Transverse colon (tissue), 4 donors: ENCODE measurements around the gene MRPL54. TPM values are rescaled to one million over a fixed set of nuclear protein-coding genes. Genes with fewer than 3 reads are reported as not detected.

Experiments
- DNase-seq: peaks from one replicate; pipeline ENCODE4 v3.0.0-alpha.2; 2019
- H3K27ac ChIP-seq, 4 donors: fragments of 200-600 bp; sonication (generic); 2 replicates each; pipeline ENCODE4 v1.5.1; 2016 to 2018; ENCODE audit warnings: inconsistent platforms in 4 of 4
- H3K27me3 ChIP-seq: fragments of 200-600 bp; sonication (generic); 2 replicates; pipeline ENCODE4 v1.5.1; 2017; ENCODE audit warnings: inconsistent platforms
- H3K36me3 ChIP-seq, 4 donors: fragments of 200-600 bp; sonication (generic); 2 replicates each; pipeline ENCODE4 v1.5.1; 2017 to 2019; ENCODE audit warnings: inconsistent platforms in 4 of 4
- H3K4me1 ChIP-seq, 4 donors: fragments of 200-600 bp; sonication (generic); 2 replicates each; pipeline ENCODE4 v1.5.1; 2017 to 2020; ENCODE audit warnings: inconsistent platforms in 4 of 4
- H3K4me3 ChIP-seq, 4 donors: fragments of 200-600 bp; sonication (generic); 1 replicate in 1 of 4; 2 replicates in 3 of 4; pipeline versions ENCODE4 v1.5.1 to v1.6.1; 2017 to 2019; ENCODE audit warnings: inconsistent platforms in 4 of 4
- H3K9me3 ChIP-seq, 2 donors: fragments of 200-600 bp; sonication (generic); 2 replicates each; pipeline ENCODE4 v1.5.1; 2017 to 2019; ENCODE audit warnings: inconsistent platforms in 2 of 2
- CTCF ChIP-seq, 5 experiments: fragments of 200-600 bp in 3 of 5; fragments of 450-650 bp in 2 of 5; sonication (generic) in 3 of 5; IDR thresholded peaks; 1 replicate in 2 of 5; 2 replicates in 3 of 5; pipeline ENCODE4 v1.5.1; 2016 to 2017; ENCODE audit warnings: antibody characterized with exemption in 5 of 5, inconsistent platforms in 3 of 5, mild to moderate bottlenecking in 2 of 5, moderate library complexity in 1 of 5
- EP300 ChIP-seq: sonication (generic); formaldehyde crosslinking; IDR thresholded peaks from one replicate; pipeline ENCODE4 v1.6.1; 2017; ENCODE audit warnings: antibody characterized with exemption, low read depth
- POLR2A ChIP-seq: fragments of 450-650 bp; IDR thresholded peaks from one replicate; pipeline ENCODE4 v1.6.1; 2016; ENCODE audit warnings: antibody characterized with exemption, mild to moderate bottlenecking, moderate library complexity
- POLR2AphosphoS5 ChIP-seq, 3 donors: sonication (generic); formaldehyde crosslinking; IDR thresholded peaks; one replicate each; pipeline ENCODE4 v1.6.1; 2016; ENCODE audit warnings: antibody characterized with exemption in 3 of 3
- WGBS, 2 donors: methylation state at CpG; one replicate each; pipeline ENCODE4 v1.1.5; 2018; ENCODE audit warnings: low coverage in 1 of 2; 5-methylcytosine and 5-hydroxymethylcytosine counted together
- in situ Hi-C, 4 donors: fragments of 200-750 bp; cut with MboI; loops; one replicate each; pipeline versions ENCODE4 v1.15.0 to v1.15.1; 2017; ENCODE audit warnings: low sequenced_read_pairs in 3 of 4, low pct_ligation_motif_present in 1 of 4, low pct_unique_long_range_greater_than_20kb in 1 of 4
- intact Hi-C: fragments of 100-400 bp; cut with DNase I; formaldehyde crosslinking; loops from one replicate; pipeline ENCODE4 v1.15.1; 2023; ENCODE audit warnings: low total_unique reads
- total RNA-seq, 4 donors: library from RNA; depleted of rRNA; stranded (reverse); fragments of >200 nt; gene quantifications; one replicate each; pipeline ENCODE4 v1.1.0, GENCODE V29; 2016

MRPL54 gene
- total RNA-seq = 10 to 100 TPM; 38.0 to 72.2 (median 52.1) TPM

GRCh38 chr19:3762501-3763459 lies at the start of gene MRPL54:
TSS of gene MRPL54 (plus strand) at chr19:3762682. CDS start at chr19:3762701, 19 bp downstream.
- H3K36me3 ChIP-seq = peaks cover 0 to 12% (median 2%) of the 10 kb centered on the region in 4 donors
- peaks cover 7 to 42% (median 33%) of the 10 kb centered on the region in 4 donors for H3K4me1 ChIP-seq
- in situ Hi-C loops = no loop called here

GRCh38 chr19:3716147-3716668 lies 46.3 kb upstream of the MRPL54 start:
- no peaks in the 10 kb centered on the region for H3K36me3 ChIP-seq
- no peaks in the 10 kb centered on the region for H3K9me3 ChIP-seq
- H3K4me3 ChIP-seq = no peak overlapping the region
- H3K4me1 ChIP-seq = peaks cover 3 to 59% (median 37%) of the 10 kb centered on the region in 4 donors
- in situ Hi-C loops (no loop called here), intact Hi-C loops (no loop called here)
- peaks cover 15% of the 10 kb centered on the region for H3K27me3 ChIP-seq
- TF ChIP-seq CTCF (IDR thresholded peaks at IDR 0.05) (no peak), EP300 (no peak), POLR2AphosphoS5 (IDR thresholded peaks at IDR 0.05) (no peak), POLR2A (no peak)
- DNase-seq = no peak
- WGBS, 2 donors = 71 to 77% methylated on average over 1 to 15 of the region's 16 CpGs
- H3K27ac ChIP-seq = peak overlapping the region in 2 of 4 donors; percentile 43 to 94

More at GRCh38 chr19:3762501-3763459, at the start of gene MRPL54:
- Histone ChIP-seq H3K27me3 (no peaks in the 10 kb centered on the region), H3K9me3 (no peaks in the 10 kb centered on the region), H3K4me3 (peak within 1 kb of the TSS; percentile 86 to 95 (median 90)), H3K27ac (peak within 1 kb of the TSS; percentile 93 to 98 (median 96))
- WGBS, 2 donors = 2 to 9% methylated on average over 4 to 47 of the region's 47 CpGs
- peak; percentile 100 for DNase-seq
- TF ChIP-seq EP300 (no peak), CTCF (IDR thresholded peaks at IDR 0.05) (no peak), POLR2A (peak; percentile 87), POLR2AphosphoS5 (IDR thresholded peaks at IDR 0.05) (peak; percentile 55 to 91 (median 83))
- intact Hi-C loops = no loop called here

- intact Hi-C loops = no loop called here
- WGBS, 2 donors = 87 to 93% methylated on average over 2 to 4 of the region's 4 CpGs
- Histone ChIP-seq H3K36me3 (no peaks in the 10 kb centered on the region), H3K4me1 (peaks cover 3 to 60% (median 32%) of the 10 kb centered on the region in 4 donors), H3K27ac (peak overlapping the region; percentile 85 to 94 (median 89)), H3K9me3 (no peaks in the 10 kb centered on the region), H3K27me3 (peaks cover 38% of the 10 kb centered on the region), H3K4me3 (peak overlapping the region in 1 of 4 donors; percentile 7)
- DNase-seq = no peak
- TF ChIP-seq EP300 = no peak
- TF ChIP-seq CTCF (IDR thresholded peaks at IDR 0.05) = no peak
- no peak for TF ChIP-seq POLR2A
- no peak for TF ChIP-seq POLR2AphosphoS5 (IDR thresholded peaks at IDR 0.05)
- in situ Hi-C loops = no loop called here
Observed at GRCh38 chr19:3719868-3720267, 42.6 kb upstream of the MRPL54 start.

- TF ChIP-seq POLR2A (peak; percentile 48), CTCF (IDR thresholded peaks at IDR 0.05) (no peak), EP300 (peak; percentile 33), POLR2AphosphoS5 (IDR thresholded peaks at IDR 0.05) (peak in 2 of 3 donors; percentile 66 to 87)
- Histone ChIP-seq H3K4me1 (peaks cover 3 to 66% (median 35%) of the 10 kb centered on the region in 4 donors), H3K27me3 (peaks cover 38% of the 10 kb centered on the region), H3K4me3 (peak overlapping the region in 2 of 4 donors; percentile 6 to 61), H3K36me3 (no peaks in the 10 kb centered on the region), H3K27ac (peak overlapping the region; percentile 85 to 94 (median 89)), H3K9me3 (no peaks in the 10 kb centered on the region)
- intact Hi-C loops = no loop called here
- WGBS, 2 donors = 10 to 18% methylated on average over 5 to 9 of the region's 9 CpGs
- in situ Hi-C loops = no loop called here
- DNase-seq = peak; percentile 93
Observed at GRCh38 chr19:3720349-3720917, 42.0 kb upstream of the MRPL54 start.
